Measurements from ENCODE around the gene R3HCC1L. TPM values are rescaled to one million over a fixed set of nuclear protein-coding genes. Genes with fewer than 3 reads are reported as not detected.
"Not testable (repeated sequence)": the region's sequence is repeated elsewhere in the genome, so short reads cannot be mapped to it uniquely, and the experiment has no call there.

The R3HCC1L gene
- total RNA-seq, 1 donor from 2014 or later: 14.4 TPM

GRCh38 chr10:98115031-98115787 lies 19.2 kb upstream of the R3HCC1L start:
- intact Hi-C loops (cut with DNase I): no loop called here

GRCh38 chr10:98119891-98120290 lies 14.6 kb upstream of the R3HCC1L start:
- Histone ChIP-seq H3K4me1 (no peaks in the 10 kb centered on the region), H3K27me3 (ENCODE audit: low read depth) (peaks cover 6% of the 10 kb centered on the region), H3K27ac (no peak overlapping the region), H3K4me3 (no peak overlapping the region), H3K36me3 (no peaks in the 10 kb centered on the region), H3K9me3 (no peaks in the 10 kb centered on the region)
- ATAC-seq: no peak
- TF ChIP-seq CTCF (IDR thresholded peaks at IDR 0.05): no peak
- DNase-seq: no peak
- intact Hi-C loops (cut with DNase I): no loop called here

More at GRCh38 chr10:98115031-98115787, 19.2 kb upstream of the R3HCC1L start:
- no peaks in the 10 kb centered on the region for H3K9me3 ChIP-seq
- ATAC-seq (no peak), DNase-seq (no peak)
- H3K27ac ChIP-seq: no peak overlapping the region
- no peak overlapping the region for H3K4me3 ChIP-seq
- H3K36me3 ChIP-seq: no peaks in the 10 kb centered on the region
- no peak for TF ChIP-seq CTCF (IDR thresholded peaks at IDR 0.05)
- H3K27me3 ChIP-seq (ENCODE audit: low read depth): no peaks in the 10 kb centered on the region
- H3K4me1 ChIP-seq: no peaks in the 10 kb centered on the region

GRCh38 chr10:98125940-98126631 lies 8.4 kb upstream of the R3HCC1L start:
- H3K9me3 ChIP-seq: no peaks in the 10 kb centered on the region
- no peaks in the 10 kb centered on the region for H3K4me1 ChIP-seq
- H3K36me3 ChIP-seq: no peaks in the 10 kb centered on the region
- intact Hi-C loops (cut with DNase I): no loop called here
- no peak overlapping the region for H3K4me3 ChIP-seq
- no peak overlapping the region for H3K27ac ChIP-seq
- H3K27me3 ChIP-seq (ENCODE audit: low read depth): peaks cover 6% of the 10 kb centered on the region
- DNase-seq (no peak), ATAC-seq (no peak)
- no peak for TF ChIP-seq CTCF (IDR thresholded peaks at IDR 0.05)

- no peak for TF ChIP-seq CTCF (IDR thresholded peaks at IDR 0.05)
- Histone ChIP-seq H3K4me1 (no peaks in the 10 kb centered on the region), H3K27me3 (ENCODE audit: low read depth) (peaks cover 6% of the 10 kb centered on the region), H3K9me3 (no peaks in the 10 kb centered on the region), H3K27ac (no peak overlapping the region), H3K4me3 (no peak overlapping the region), H3K36me3 (no peaks in the 10 kb centered on the region)
- ATAC-seq (no peak), DNase-seq (no peak)
- intact Hi-C loops (cut with DNase I): no loop called here
Measured at GRCh38 chr10:98128802-98129201, 5.7 kb upstream of the R3HCC1L start.

- Histone ChIP-seq H3K4me3 (no peak overlapping the region), H3K4me1 (peaks cover 14% of the 10 kb centered on the region), H3K27me3 (ENCODE audit: low read depth) (no peaks in the 10 kb centered on the region), H3K36me3 (no peaks in the 10 kb centered on the region), H3K9me3 (no peaks in the 10 kb centered on the region), H3K27ac (no peak overlapping the region)
- intact Hi-C loops (cut with DNase I): no loop called here
- DNase-seq: no peak
- no peak for TF ChIP-seq CTCF (IDR thresholded peaks at IDR 0.05)
- ATAC-seq: no peak
Measured at GRCh38 chr10:98131619-98132018, 2.8 kb upstream of the R3HCC1L start.

DNA sequence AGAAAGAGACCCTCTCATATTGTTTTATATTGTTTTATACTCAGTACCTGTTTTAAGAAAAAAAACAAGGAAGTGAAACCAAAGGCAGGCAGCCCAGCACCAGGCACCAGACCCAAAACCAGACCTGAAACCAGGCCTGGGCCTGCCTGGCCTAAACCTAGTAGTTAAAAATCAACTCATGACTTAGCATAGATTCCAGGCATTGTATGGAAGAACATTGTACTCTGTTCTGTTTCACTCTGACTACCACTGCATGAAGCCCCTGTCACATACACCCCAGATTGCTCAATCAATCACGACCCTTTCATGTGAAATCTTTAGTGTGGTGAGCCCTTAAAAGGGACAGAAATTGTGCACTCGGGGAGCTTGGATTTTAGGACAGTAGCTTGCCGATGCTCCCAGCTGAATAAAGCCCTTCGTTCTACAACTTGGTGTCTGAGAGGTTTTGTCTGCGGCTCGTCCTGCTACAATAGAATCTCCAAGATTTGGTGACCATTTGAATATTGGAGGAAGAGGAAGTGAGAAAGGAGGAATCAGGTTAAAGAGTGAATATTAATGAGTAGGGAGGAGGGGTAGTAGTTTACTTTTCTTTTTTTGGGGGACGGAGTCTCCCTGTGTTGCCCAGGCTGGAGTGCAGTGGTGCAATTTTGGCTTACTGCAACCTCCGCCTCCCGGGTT lies 1.2 kb upstream of the R3HCC1L start:
- ATAC-seq; H3K4me3 ChIP-seq; H3K36me3 ChIP-seq; H3K9me3 ChIP-seq; H3K27me3 ChIP-seq (ENCODE audit: low read depth); intact Hi-C loops (cut with DNase I); H3K27ac ChIP-seq; DNase-seq: not testable (repeated sequence)
- peaks cover 30% of the 10 kb centered on the region for H3K4me1 ChIP-seq

Measured in lower lobe of right lung (tissue), 2 donors.